Thoracic aorta (tissue), 2 donors: ENCODE data around the gene HYKK. TPM values are rescaled to one million over a fixed set of nuclear protein-coding genes. Genes with fewer than 3 reads are reported as not detected.
"Not testable (repeated sequence)": the region's sequence is repeated elsewhere in the genome, so short reads cannot be mapped to it uniquely, and the experiment has no call there.

ENCODE experiments used
- ATAC-seq: fragments of 150-250 bp; one replicate; pipeline ENCODE4 v1.8.0; 2017; ENCODE audit warnings: low read depth; ENCODE audit not compliant: insufficient number of reproducible peaks, low FRiP score
- DNase-seq: peaks from one replicate; pipeline ENCODE4 v3.0.0-alpha.2; 2020; ENCODE audit warnings: low spot score
- H3K27ac ChIP-seq, 2 donors: fragments of 200-600 bp; sonication (generic); 1 replicate in 1 of 2; 2 replicates in 1 of 2; pipeline ENCODE4 v1.5.1; 2016; ENCODE audit warnings: mild to moderate bottlenecking in 2 of 2, moderate library complexity in 2 of 2
- H3K27me3 ChIP-seq: fragments of 200-600 bp; sonication (generic); replicated peaks from 2 replicates; pipeline ENCODE4 v1.6.0; 2016; ENCODE audit warnings: mild to moderate bottlenecking; ENCODE audit not compliant: insufficient read depth
- H3K36me3 ChIP-seq: fragments of 200-600 bp; sonication (generic); one replicate; pipeline ENCODE4 v1.5.1; 2016
- H3K4me1 ChIP-seq, 2 donors: fragments of 200-600 bp; sonication (generic); 1 replicate in 1 of 2; 2 replicates in 1 of 2; pipeline versions ENCODE4 v1.5.1 to v1.6.0; 2016; ENCODE audit warnings: low read depth in 2 of 2, mild to moderate bottlenecking in 1 of 2; ENCODE audit not compliant: control insufficient read depth in 1 of 2
- H3K4me3 ChIP-seq: fragments of 200-600 bp; sonication (generic); 2 replicates; pipeline ENCODE4 v1.5.1; 2016; ENCODE audit warnings: mild to moderate bottlenecking
- H3K9me3 ChIP-seq: fragments of 200-600 bp; sonication (generic); 2 replicates; pipeline ENCODE4 v1.5.1; 2016
- total RNA-seq, 2 donors: library from RNA; depleted of rRNA; stranded (reverse); fragments of >200 nt; gene quantifications; one replicate each; pipeline versions ENCODE4 v1.1.0 to v1.2.3, GENCODE V29; 2016
- TF ChIP-seq, protein P1 (sequence below): fragments of 200-600 bp; sonication (generic); IDR thresholded peaks from one replicate; pipeline ENCODE4 v1.5.1; 2019; ENCODE audit warnings: antibody characterized with exemption

Gene HYKK
- total RNA-seq, 2 donors from 2014 or later, result 6.4 to 6.8 TPM

- Histone ChIP-seq H3K27ac (no peak overlapping the region), H3K9me3 (no peaks in the 10 kb centered on the region), H3K36me3 (peaks cover 5% of the 10 kb centered on the region), H3K4me1 (peaks cover 0 to 5% of the 10 kb centered on the region in 2 donors), H3K4me3 (no peak overlapping the region), H3K27me3 (no peaks in the 10 kb centered on the region)
- ATAC-seq (no peak), DNase-seq (no peak)
- TF ChIP-seq, protein P1, sequence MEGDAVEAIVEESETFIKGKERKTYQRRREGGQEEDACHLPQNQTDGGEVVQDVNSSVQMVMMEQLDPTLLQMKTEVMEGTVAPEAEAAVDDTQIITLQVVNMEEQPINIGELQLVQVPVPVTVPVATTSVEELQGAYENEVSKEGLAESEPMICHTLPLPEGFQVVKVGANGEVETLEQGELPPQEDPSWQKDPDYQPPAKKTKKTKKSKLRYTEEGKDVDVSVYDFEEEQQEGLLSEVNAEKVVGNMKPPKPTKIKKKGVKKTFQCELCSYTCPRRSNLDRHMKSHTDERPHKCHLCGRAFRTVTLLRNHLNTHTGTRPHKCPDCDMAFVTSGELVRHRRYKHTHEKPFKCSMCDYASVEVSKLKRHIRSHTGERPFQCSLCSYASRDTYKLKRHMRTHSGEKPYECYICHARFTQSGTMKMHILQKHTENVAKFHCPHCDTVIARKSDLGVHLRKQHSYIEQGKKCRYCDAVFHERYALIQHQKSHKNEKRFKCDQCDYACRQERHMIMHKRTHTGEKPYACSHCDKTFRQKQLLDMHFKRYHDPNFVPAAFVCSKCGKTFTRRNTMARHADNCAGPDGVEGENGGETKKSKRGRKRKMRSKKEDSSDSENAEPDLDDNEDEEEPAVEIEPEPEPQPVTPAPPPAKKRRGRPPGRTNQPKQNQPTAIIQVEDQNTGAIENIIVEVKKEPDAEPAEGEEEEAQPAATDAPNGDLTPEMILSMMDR, result no peak
Observed at GRCh38 chr15:78502641-78503040, 4.7 kb upstream of the HYKK start.

DNA sequence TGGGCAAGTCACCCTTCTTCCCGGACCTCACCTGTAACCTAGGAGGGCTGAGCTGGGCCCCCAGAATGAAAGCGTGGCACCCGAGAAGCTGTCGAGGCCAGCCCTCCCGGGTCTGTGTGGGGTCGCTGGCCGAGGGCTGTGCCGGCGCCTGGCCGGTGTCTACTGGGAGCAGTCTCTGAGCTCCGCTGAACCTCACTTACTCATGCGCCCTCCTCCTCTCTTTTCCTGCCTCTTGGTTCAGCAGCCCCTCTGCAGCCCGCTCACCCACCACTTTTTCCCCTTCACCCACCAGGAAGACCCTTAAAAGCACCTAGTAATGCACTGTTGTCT is 419 bp downstream of the HYKK start:
- Histone ChIP-seq H3K4me3 (peak overlapping the region; percentile 99), H3K27ac (peak overlapping the region; percentile 45 to 52), H3K36me3 (no peaks in the 10 kb centered on the region), H3K4me1 (peaks cover 4 to 15% of the 10 kb centered on the region in 2 donors), H3K9me3 (no peaks in the 10 kb centered on the region), H3K27me3 (no peaks in the 10 kb centered on the region)
- TF ChIP-seq, protein P1, result no peak
- DNase-seq, result no peak
- no peak for ATAC-seq

GRCh38 chr15:78508272-78508671 is 895 bp downstream of the HYKK start:
- no peaks in the 10 kb centered on the region for H3K36me3 ChIP-seq
- H3K27me3 ChIP-seq, result no peaks in the 10 kb centered on the region
- DNase-seq (no peak), ATAC-seq (no peak)
- peaks cover 4 to 15% of the 10 kb centered on the region in 2 donors for H3K4me1 ChIP-seq
- H3K4me3 ChIP-seq, result peak overlapping the region; percentile 99
- TF ChIP-seq, protein P1, result no peak
- no peak overlapping the region for H3K27ac ChIP-seq
- no peaks in the 10 kb centered on the region for H3K9me3 ChIP-seq

DNA sequence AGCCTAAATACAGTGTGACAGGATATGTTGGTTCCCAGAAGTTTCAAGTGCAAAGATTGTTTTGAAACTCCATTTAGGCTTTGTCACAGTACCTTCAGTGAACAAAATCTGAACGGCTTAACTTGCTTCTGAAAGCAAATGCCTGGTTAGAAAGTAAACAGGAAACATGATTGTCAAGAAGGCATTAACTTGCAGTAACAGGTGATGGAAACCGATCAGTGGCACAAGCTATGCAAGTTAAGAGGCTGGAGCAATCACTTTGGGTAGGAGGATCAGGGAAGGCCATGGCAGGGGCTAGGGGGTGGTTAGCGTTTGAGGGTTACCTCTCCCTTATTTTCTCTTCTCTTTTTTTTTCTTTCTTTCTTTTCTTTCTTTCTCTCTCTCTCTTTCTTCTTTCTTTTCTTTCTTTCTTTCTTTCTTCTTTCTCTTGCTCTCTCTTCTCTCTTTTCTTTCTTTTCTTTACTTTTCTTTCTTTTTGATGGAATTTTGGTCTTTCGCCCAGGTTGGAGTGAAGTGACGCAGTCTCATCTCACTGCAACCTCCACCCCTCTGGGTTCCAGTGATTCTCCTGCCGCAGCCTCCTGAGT is 2.4 kb downstream of the HYKK start:
- DNase-seq, result no peak
- TF ChIP-seq, protein P1, result no peak
- Histone ChIP-seq H3K4me1 (peaks cover 4 to 15% of the 10 kb centered on the region in 2 donors), H3K27me3 (no peaks in the 10 kb centered on the region), H3K27ac (no peak overlapping the region), H3K9me3 (no peaks in the 10 kb centered on the region), H3K4me3 (no peak overlapping the region), H3K36me3 (no peaks in the 10 kb centered on the region)
- ATAC-seq, result no peak

DNA sequence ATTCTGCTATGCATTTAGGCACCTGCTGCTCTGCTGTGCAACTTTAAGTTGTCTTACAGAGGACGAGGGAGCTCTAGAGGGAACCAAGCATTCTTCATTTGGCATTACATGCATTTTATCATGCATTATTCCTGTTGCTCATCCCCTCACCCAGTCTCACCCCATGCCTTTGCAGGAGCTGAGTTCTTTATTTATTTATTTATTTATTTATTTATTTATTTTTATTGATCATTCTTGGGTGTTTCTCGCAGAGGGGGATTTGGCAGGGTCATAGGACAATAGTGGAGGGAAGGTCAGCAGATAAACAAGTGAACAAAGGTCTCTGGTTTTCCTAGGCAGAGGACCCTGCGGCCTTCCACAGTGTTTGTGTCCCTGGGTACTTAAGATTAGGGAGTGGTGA is 12.7 kb downstream of the HYKK start:
- DNase-seq, H3K4me1 ChIP-seq, H3K9me3 ChIP-seq, H3K4me3 ChIP-seq, H3K36me3 ChIP-seq, ATAC-seq, H3K27ac ChIP-seq, H3K27me3 ChIP-seq: not testable (repeated sequence)

GRCh38 chr15:78524230-78524629 is 16.9 kb downstream of the HYKK start:
- Histone ChIP-seq H3K4me3 (no peak overlapping the region), H3K36me3 (no peaks in the 10 kb centered on the region), H3K4me1 (no peaks in the 10 kb centered on the region), H3K27ac (no peak overlapping the region), H3K9me3 (no peaks in the 10 kb centered on the region), H3K27me3 (no peaks in the 10 kb centered on the region)
- DNase-seq (no peak), ATAC-seq (no peak)
- TF ChIP-seq, protein P1, result no peak
